K562 (cell line): ENCODE results near the gene ALDH1A3. TPM values are rescaled to one million over a fixed set of nuclear protein-coding genes. Genes with fewer than 3 reads are reported as not detected.

Source experiments
- ATAC-seq: fragments of 200-7000 bp; cut with Tn5 transposase; 3 replicates; pipeline ENCODE4 v1.9.1; 2020; ENCODE audit warnings: moderate library complexity
- BruUV-seq: library from RNA; stranded (reverse); fragments of 400-500 nt; replicated peaks from 2 replicates; lab custom pipeline; 2021; lab: Mats Ljungman, UMichigan
- CTCF ChIA-PET: fragments of 300-600 bp; formaldehyde crosslinking; extraction: SDS; loops from one replicate; lab custom pipeline; 2021; ENCODE audit warnings: low intra/inter-chr PET ratio; lab: Yijun Ruan, JAX
- POLR2A ChIA-PET: fragments of 300-600, 350-650 bp; sonication (Branson Sonifier 250); formaldehyde crosslinking; extraction: SDS; loops from one replicate; lab custom pipeline; 2021; ENCODE audit warnings: antibody characterized with exemption, inconsistent platforms; lab: Yijun Ruan, JAX
- DNase-seq, 4 experiments: peaks; one replicate each; pipeline versions ENCODE4 v3.0.0 to v3.0.0-alpha.2; 2011 to 2018; ENCODE audit warnings: low spot score in 3 of 4, mixed read lengths in 3 of 4; ENCODE audit errors: extremely low read depth in 1 of 4
- FAIRE-seq: peaks from 2 replicates; lab custom pipeline; 2011; peaks lifted over from hg19 to GRCh38; lab: Jason Lieb, UNC
- H2AFZ ChIP-seq: 2 replicates; pipeline ENCODE4 v1.6.0; 2011; ENCODE audit warnings: low read depth, low read length, control low read depth, inconsistent platforms
- H3K27ac ChIP-seq: fragments of 200-600 bp; 3 replicates; pipeline ENCODE4 v1.8.0; 2011; ENCODE audit warnings: low read depth, mild to moderate bottlenecking, control low read depth, inconsistent platforms, low read length, moderate library complexity, mixed read lengths; ENCODE audit errors: extremely low read depth
- H3K27me3 ChIP-seq, 2 experiments: fragments of 300-600 bp in 1 of 2; 2 replicates in 1 of 2; 3 replicates in 1 of 2; pipeline versions ENCODE4 v1.6.0 to v1.8.0; 2011; ENCODE audit warnings: inconsistent platforms in 2 of 2, low read length in 2 of 2, mild to moderate bottlenecking in 1 of 2, mixed read lengths in 1 of 2, moderate library complexity in 1 of 2; ENCODE audit not compliant: control insufficient read depth in 2 of 2, insufficient read depth in 2 of 2
- H3K36me3 ChIP-seq: fragments of 300-600 bp; 3 replicates; pipeline ENCODE4 v1.8.0; 2011; ENCODE audit warnings: mild to moderate bottlenecking, low read length, inconsistent platforms; ENCODE audit not compliant: control insufficient read depth, insufficient read depth
- H3K4me1 ChIP-seq, 2 experiments: fragments of 200-600 bp in 1 of 2; replicated peaks in 1 of 2; 2 replicates in 1 of 2; 3 replicates in 1 of 2; pipeline versions ENCODE4 v1.5.1 to v1.8.0; 2011; ENCODE audit warnings: inconsistent platforms in 2 of 2, low read length in 2 of 2, mild to moderate bottlenecking in 1 of 2, mixed read lengths in 1 of 2, moderate library complexity in 1 of 2; ENCODE audit not compliant: control insufficient read depth in 2 of 2, insufficient read depth in 2 of 2
- H3K4me2 ChIP-seq: 2 replicates; pipeline ENCODE4 v1.6.1; 2011; ENCODE audit warnings: low read length, control low read depth, inconsistent platforms, mixed read lengths; ENCODE audit not compliant: insufficient read depth
- H3K4me3 ChIP-seq: fragments of 200-600 bp; sonication (generic), shearing (Covaris generic); 2 replicates; pipeline ENCODE4 v1.5.1; 2016; ENCODE audit warnings: control low read depth, inconsistent platforms
- H3K79me2 ChIP-seq: fragments of 200-600 bp; 3 replicates; pipeline ENCODE4 v1.8.0; 2011; ENCODE audit warnings: low read length, inconsistent platforms; ENCODE audit not compliant: control insufficient read depth, insufficient read depth
- H3K9ac ChIP-seq, 2 experiments: 2 replicates each; pipeline versions ENCODE4 v1.6.0 to v1.6.1; 2011; ENCODE audit warnings: low read depth in 2 of 2, low read length in 2 of 2, control low read depth in 1 of 2, inconsistent platforms in 1 of 2, mild to moderate bottlenecking in 1 of 2, mixed read lengths in 1 of 2; ENCODE audit not compliant: insufficient read depth in 1 of 2
- H3K9me1 ChIP-seq: one replicate; pipeline ENCODE4 v1.6.0; 2011; ENCODE audit warnings: inconsistent platforms, mild to moderate bottlenecking, low read length, moderate library complexity; ENCODE audit not compliant: control insufficient read depth, insufficient read depth
- H3K9me3 ChIP-seq: replicated peaks from 2 replicates; pipeline ENCODE4 v1.5.1; 2011; ENCODE audit warnings: low read depth, low read length, inconsistent platforms; ENCODE audit not compliant: control insufficient read depth, insufficient read depth
- H4K20me1 ChIP-seq: replicated peaks from 2 replicates; pipeline ENCODE4 v1.6.1; 2011; ENCODE audit warnings: low read length, inconsistent platforms, mixed read lengths; ENCODE audit not compliant: control insufficient read depth, insufficient read depth
- CTCF ChIP-seq, 3 experiments: IDR thresholded peaks in 2 of 3; conservative IDR thresholded peaks in 1 of 3; 2 replicates each; pipeline ENCODE4 v1.5.1; 2011 to 2012; ENCODE audit warnings: low read length in 3 of 3, mild to moderate bottlenecking in 3 of 3, control low read depth in 2 of 3, improper control_type of control experiment in 1 of 3, inconsistent platforms in 1 of 3, low read depth in 1 of 3, mixed read lengths in 1 of 3, moderate library complexity in 1 of 3; ENCODE audit not compliant: insufficient read depth in 2 of 3
- HNRNPLL ChIP-seq: fragments of 200-400 bp; formaldehyde crosslinking; IDR thresholded peaks from 2 replicates; pipeline ENCODE4 v1.6.1; 2017; ENCODE audit warnings: low read length, low read depth, mild to moderate bottlenecking; ENCODE audit not compliant: poor library complexity, severe bottlenecking
- IRF2 ChIP-seq: sonication (generic); formaldehyde crosslinking; IDR thresholded peaks from 2 replicates; pipeline ENCODE4 v1.8.1; 2022; ENCODE audit warnings: mild to moderate bottlenecking, missing genetic modification reagents
- LEF1 ChIP-seq: fragments of 450-650 bp; IDR thresholded peaks from 2 replicates; pipeline ENCODE4 v1.6.1; 2016; ENCODE audit warnings: mild to moderate bottlenecking
- MBD2 ChIP-seq: sonication (generic); IDR thresholded peaks from 2 replicates; pipeline ENCODE4 v1.6.1; 2016; ENCODE audit warnings: low read depth, borderline replicate concordance
- NR2F6 ChIP-seq: fragments of 450-650 bp; formaldehyde crosslinking; IDR thresholded peaks from 2 replicates; pipeline ENCODE4 v1.4.0; 2020; ENCODE audit warnings: mild to moderate bottlenecking
- POLR2AphosphoS5 ChIP-seq: IDR thresholded peaks from 2 replicates; pipeline ENCODE4 v1.6.1; 2011; ENCODE audit warnings: mild to moderate bottlenecking, low read depth, low read length, moderate library complexity; ENCODE audit not compliant: control insufficient read depth, insufficient read depth
- PTBP1 ChIP-seq: fragments of 200-400 bp; formaldehyde crosslinking; IDR thresholded peaks from 2 replicates; pipeline ENCODE4 v1.6.1; 2017; ENCODE audit warnings: low read depth, low read length
- RAD51 ChIP-seq: fragments of 450-650 bp; IDR thresholded peaks from 2 replicates; pipeline ENCODE4 v1.7.1; 2016; ENCODE audit warnings: low read depth, mild to moderate bottlenecking, borderline replicate concordance
- ZNF324 ChIP-seq: fragments of 250-450 bp; sonication (Bioruptor Pico); IDR thresholded peaks from 2 replicates; pipeline ENCODE4 v1.4.0; 2020; ENCODE audit warnings: mild to moderate bottlenecking
- ZNF551 ChIP-seq: fragments of 250-450 bp; sonication (Bioruptor Pico); IDR thresholded peaks from 2 replicates; pipeline ENCODE4 v1.5.0; 2021; ENCODE audit warnings: mild to moderate bottlenecking, moderate library complexity
- ZNF830 ChIP-seq: fragments of 250-450 bp; sonication (Bioruptor Pico); IDR thresholded peaks from 2 replicates; pipeline ENCODE4 v1.5.0; 2021; ENCODE audit warnings: mild to moderate bottlenecking
- ZSCAN32 ChIP-seq: fragments of 450-650 bp; formaldehyde crosslinking; IDR thresholded peaks from 2 replicates; pipeline ENCODE4 v1.4.0; 2020; ENCODE audit warnings: mild to moderate bottlenecking, moderate library complexity
- WGBS: fragments of 100-300 bp; shearing (Covaris generic); methylation state at CpG from one replicate; pipeline ENCODE4 v1.1.6; 2016; ENCODE audit warnings: low coverage, mixed read lengths; ENCODE audit not compliant: insufficient coverage; ENCODE audit errors: missing lambda C conversion rate; 5-methylcytosine and 5-hydroxymethylcytosine counted together
- in situ Hi-C: fragments of 300-500 bp; cut with MboI; formaldehyde crosslinking; loops from 4 replicates; pipeline ENCODE4 v1.15.0; 2018; ENCODE audit warnings: inconsistent platforms, mixed read lengths
- intact Hi-C: fragments of 100-400 bp; cut with micrococcal nuclease; formaldehyde crosslinking; loops from 2 replicates; pipeline ENCODE4 v1.14.2; 2022
- polyA plus RNA-seq, 8 experiments: library from polyadenylated mRNA; depleted of rRNA in 4 of 8; stranded (reverse) in 5 of 8; unstranded in 3 of 8; fragments of >200 nt; fragmentation: Nextera tagmentation in 2 of 8; fragmentation: Illumina TruSeq in 1 of 8; extraction: Ambion mirVana in 2 of 8; extraction: Trizol in 1 of 8; gene quantifications; 2 replicates each; pipeline versions ENCODE4 v1.2.1 to v1.2.3, GENCODE V29; 2011 to 2014; ENCODE audit warnings: inconsistent platforms in 1 of 8, missing spikeins in 1 of 8
- total RNA-seq, 7 experiments: library from RNA; depleted of rRNA in 6 of 7; stranded (reverse); fragments of >200 nt in 6 of 7; fragmentation: Illumina TruSeq in 2 of 7; extraction: Trizol in 2 of 7; gene quantifications; 2 replicates each; pipeline versions ENCODE4 v1.2.1 to v1.2.3, GENCODE V29; 2011 to 2021; ENCODE audit warnings: low replicate concordance in 1 of 7
- TF ChIP-seq, protein P1 (sequence below): IDR thresholded peaks from 2 replicates; pipeline ENCODE4 v1.6.1; 2012; ENCODE audit warnings: low read depth, low read length, improper control_type of control experiment, borderline replicate concordance
- TF ChIP-seq, protein P2 (sequence below): fragments of 450-650 bp; formaldehyde crosslinking; IDR thresholded peaks from 2 replicates; pipeline ENCODE4 v1.4.0; 2022; ENCODE audit warnings: mild to moderate bottlenecking, moderate library complexity
- TF ChIP-seq, protein P3 (sequence below): fragments of 250-450 bp; sonication (Bioruptor Pico); IDR thresholded peaks from 2 replicates; pipeline ENCODE4 v1.9.0; 2021; ENCODE audit warnings: mild to moderate bottlenecking, inconsistent platforms

Gene ALDH1A3
- total and polyA plus RNA-seq, 9 of the 15 experiments (the other 6 are each of a cell fraction or from before 2014, with no cell fraction given) = 0.38 TPM; not detected in 8

DNA sequence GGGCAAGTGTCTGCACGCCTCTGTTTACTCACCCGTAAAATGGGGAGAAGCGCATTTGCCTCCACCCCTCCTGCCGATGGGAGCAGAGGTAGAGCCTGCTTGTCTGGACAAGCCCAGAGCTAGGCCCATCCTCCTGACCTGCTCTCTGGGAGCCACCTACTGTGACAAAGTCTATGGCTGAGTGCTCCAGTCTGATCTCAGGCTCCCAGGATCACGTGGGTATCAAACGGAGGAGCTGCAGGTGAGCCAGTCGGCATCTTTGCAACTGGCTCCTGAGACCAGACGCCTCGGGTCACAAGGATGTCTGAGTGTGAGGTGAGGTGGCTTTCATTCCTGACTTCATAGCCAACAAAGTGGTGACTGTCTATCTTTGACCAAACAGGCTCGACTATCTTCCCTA is 2.1 kb upstream of the ALDH1A3 start (continued):
- TF ChIP-seq IRF2 (CRISPR knock-in tag) (no peak), ZNF324 (no peak), ZSCAN32 (CRISPR knock-in tag) (no peak)
- TF ChIP-seq, protein P1, sequence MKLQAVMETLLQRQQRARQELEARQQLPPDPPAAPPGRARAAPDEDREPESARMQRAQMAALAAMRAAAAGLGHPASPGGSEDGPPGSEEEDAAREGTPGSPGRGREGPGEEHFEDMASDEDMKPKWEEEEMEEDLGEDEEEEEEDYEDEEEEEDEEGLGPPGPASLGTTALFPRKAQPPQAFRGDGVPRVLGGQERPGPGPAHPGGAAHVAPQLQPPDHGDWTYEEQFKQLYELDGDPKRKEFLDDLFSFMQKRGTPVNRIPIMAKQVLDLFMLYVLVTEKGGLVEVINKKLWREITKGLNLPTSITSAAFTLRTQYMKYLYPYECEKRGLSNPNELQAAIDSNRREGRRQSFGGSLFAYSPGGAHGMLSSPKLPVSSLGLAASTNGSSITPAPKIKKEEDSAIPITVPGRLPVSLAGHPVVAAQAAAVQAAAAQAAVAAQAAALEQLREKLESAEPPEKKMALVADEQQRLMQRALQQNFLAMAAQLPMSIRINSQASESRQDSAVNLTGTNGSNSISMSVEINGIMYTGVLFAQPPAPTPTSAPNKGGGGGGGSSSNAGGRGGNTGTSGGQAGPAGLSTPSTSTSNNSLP = no peak

DNA sequence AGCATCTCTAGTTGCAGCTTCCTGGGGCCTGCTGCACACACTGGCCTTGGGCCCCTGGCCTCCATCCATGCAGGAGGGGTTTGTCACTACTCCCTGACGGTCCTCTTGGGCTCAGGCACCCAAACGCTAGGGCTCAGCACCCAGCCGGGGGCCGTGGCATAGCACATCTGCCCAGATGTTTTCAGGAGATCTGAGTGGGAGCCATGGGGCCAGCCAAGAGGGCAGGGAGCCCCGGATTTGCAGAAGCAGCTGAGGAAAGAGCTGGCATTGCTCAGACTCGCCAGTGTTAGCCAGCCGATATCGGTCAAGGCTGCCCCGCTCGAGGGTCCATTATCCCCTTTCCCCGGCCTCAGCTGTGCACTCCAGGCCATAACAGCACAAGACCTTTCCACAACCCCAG is 1.5 kb upstream of the ALDH1A3 start:
- DNase-seq (no peak), ATAC-seq (no peak), FAIRE-seq (no peak)
- no peaks in the 10 kb centered on the region; the same call in 1 of the 2 replicates for H4K20me1 ChIP-seq
- H3K79me2 ChIP-seq = no peaks in the 10 kb centered on the region
- WGBS = 0% methylated on average over 11 of the region's 11 CpGs
- H3K36me3 ChIP-seq = no peaks in the 10 kb centered on the region
- no peaks in the 10 kb centered on the region for H3K4me1 ChIP-seq
- intact Hi-C loops (no loop called here), in situ Hi-C loops (no loop called here)
- H3K27me3 ChIP-seq = peaks cover 3 to 35% of the 10 kb centered on the region in 2 experiments; a peak in 4 of 5 replicates
- no peak overlapping the region for H3K9ac ChIP-seq
- no peaks in the 10 kb centered on the region for H3K9me3 ChIP-seq
- no peak overlapping the region for H3K4me2 ChIP-seq
- no peak overlapping the region for H2AFZ ChIP-seq
- H3K4me3 ChIP-seq = no peak overlapping the region
- H3K9me1 ChIP-seq = no peaks in the 10 kb centered on the region
- BruUV-seq = no TSS peak
- ChIA-PET CTCF (no interaction called here), POLR2A (no interaction called here)
- H3K27ac ChIP-seq = no peak overlapping the region
- TF ChIP-seq, protein P2, sequence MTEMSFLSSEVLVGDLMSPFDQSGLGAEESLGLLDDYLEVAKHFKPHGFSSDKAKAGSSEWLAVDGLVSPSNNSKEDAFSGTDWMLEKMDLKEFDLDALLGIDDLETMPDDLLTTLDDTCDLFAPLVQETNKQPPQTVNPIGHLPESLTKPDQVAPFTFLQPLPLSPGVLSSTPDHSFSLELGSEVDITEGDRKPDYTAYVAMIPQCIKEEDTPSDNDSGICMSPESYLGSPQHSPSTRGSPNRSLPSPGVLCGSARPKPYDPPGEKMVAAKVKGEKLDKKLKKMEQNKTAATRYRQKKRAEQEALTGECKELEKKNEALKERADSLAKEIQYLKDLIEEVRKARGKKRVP (CRISPR knock-in tag) = no peak
- TF ChIP-seq NR2F6 (CRISPR knock-in tag) (no peak), ZNF830 (CRISPR knock-in tag) (no peak), HNRNPLL (no peak), RAD51 (no peak), CTCF (IDR thresholded peaks at IDR 0.05 in 2 of 3, conservative IDR thresholded peaks at IDR 0.05 in 1 of 3; ENCODE audit: insufficient read depth in 2 of 3, low read depth in 1 of 3, low read length in 3 of 3) (no peak), LEF1 (no peak), MBD2 (no peak), ZNF551 (CRISPR knock-in tag) (no peak), POLR2AphosphoS5 (no peak), PTBP1 (no peak)
- TF ChIP-seq, protein P3, sequence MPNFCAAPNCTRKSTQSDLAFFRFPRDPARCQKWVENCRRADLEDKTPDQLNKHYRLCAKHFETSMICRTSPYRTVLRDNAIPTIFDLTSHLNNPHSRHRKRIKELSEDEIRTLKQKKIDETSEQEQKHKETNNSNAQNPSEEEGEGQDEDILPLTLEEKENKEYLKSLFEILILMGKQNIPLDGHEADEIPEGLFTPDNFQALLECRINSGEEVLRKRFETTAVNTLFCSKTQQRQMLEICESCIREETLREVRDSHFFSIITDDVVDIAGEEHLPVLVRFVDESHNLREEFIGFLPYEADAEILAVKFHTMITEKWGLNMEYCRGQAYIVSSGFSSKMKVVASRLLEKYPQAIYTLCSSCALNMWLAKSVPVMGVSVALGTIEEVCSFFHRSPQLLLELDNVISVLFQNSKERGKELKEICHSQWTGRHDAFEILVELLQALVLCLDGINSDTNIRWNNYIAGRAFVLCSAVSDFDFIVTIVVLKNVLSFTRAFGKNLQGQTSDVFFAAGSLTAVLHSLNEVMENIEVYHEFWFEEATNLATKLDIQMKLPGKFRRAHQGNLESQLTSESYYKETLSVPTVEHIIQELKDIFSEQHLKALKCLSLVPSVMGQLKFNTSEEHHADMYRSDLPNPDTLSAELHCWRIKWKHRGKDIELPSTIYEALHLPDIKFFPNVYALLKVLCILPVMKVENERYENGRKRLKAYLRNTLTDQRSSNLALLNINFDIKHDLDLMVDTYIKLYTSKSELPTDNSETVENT (CRISPR knock-in tag) = no peak
